Thoracic aorta (tissue), 2 donors: ENCODE data around the gene HMGN4. TPM values are rescaled to one million over a fixed set of nuclear protein-coding genes. Genes with fewer than 3 reads are reported as not detected.
"Not testable (repeated sequence)": the region's sequence is repeated elsewhere in the genome, so short reads cannot be mapped to it uniquely, and the experiment has no call there.

Source experiments
- ATAC-seq: fragments of 150-250 bp; one replicate; pipeline ENCODE4 v1.8.0; 2017; ENCODE audit warnings: low read depth; ENCODE audit not compliant: insufficient number of reproducible peaks, low FRiP score
- DNase-seq: peaks from one replicate; pipeline ENCODE4 v3.0.0-alpha.2; 2020; ENCODE audit warnings: low spot score
- H3K27ac ChIP-seq, 2 donors: fragments of 200-600 bp; sonication (generic); 1 replicate in 1 of 2; 2 replicates in 1 of 2; pipeline ENCODE4 v1.5.1; 2016; ENCODE audit warnings: mild to moderate bottlenecking in 2 of 2, moderate library complexity in 2 of 2
- H3K27me3 ChIP-seq: fragments of 200-600 bp; sonication (generic); replicated peaks from 2 replicates; pipeline ENCODE4 v1.6.0; 2016; ENCODE audit warnings: mild to moderate bottlenecking; ENCODE audit not compliant: insufficient read depth
- H3K36me3 ChIP-seq: fragments of 200-600 bp; sonication (generic); one replicate; pipeline ENCODE4 v1.5.1; 2016
- H3K4me1 ChIP-seq, 2 donors: fragments of 200-600 bp; sonication (generic); 1 replicate in 1 of 2; 2 replicates in 1 of 2; pipeline versions ENCODE4 v1.5.1 to v1.6.0; 2016; ENCODE audit warnings: low read depth in 2 of 2, mild to moderate bottlenecking in 1 of 2; ENCODE audit not compliant: control insufficient read depth in 1 of 2
- H3K4me3 ChIP-seq: fragments of 200-600 bp; sonication (generic); 2 replicates; pipeline ENCODE4 v1.5.1; 2016; ENCODE audit warnings: mild to moderate bottlenecking
- H3K9me3 ChIP-seq: fragments of 200-600 bp; sonication (generic); 2 replicates; pipeline ENCODE4 v1.5.1; 2016
- total RNA-seq, 2 donors: library from RNA; depleted of rRNA; stranded (reverse); fragments of >200 nt; gene quantifications; one replicate each; pipeline versions ENCODE4 v1.1.0 to v1.2.3, GENCODE V29; 2016
- TF ChIP-seq, protein P1 (sequence below): fragments of 200-600 bp; sonication (generic); IDR thresholded peaks from one replicate; pipeline ENCODE4 v1.5.1; 2019; ENCODE audit warnings: antibody characterized with exemption

Gene HMGN4
- total RNA-seq, 2 donors from 2014 or later = 41.3 to 45.9 TPM

DNA sequence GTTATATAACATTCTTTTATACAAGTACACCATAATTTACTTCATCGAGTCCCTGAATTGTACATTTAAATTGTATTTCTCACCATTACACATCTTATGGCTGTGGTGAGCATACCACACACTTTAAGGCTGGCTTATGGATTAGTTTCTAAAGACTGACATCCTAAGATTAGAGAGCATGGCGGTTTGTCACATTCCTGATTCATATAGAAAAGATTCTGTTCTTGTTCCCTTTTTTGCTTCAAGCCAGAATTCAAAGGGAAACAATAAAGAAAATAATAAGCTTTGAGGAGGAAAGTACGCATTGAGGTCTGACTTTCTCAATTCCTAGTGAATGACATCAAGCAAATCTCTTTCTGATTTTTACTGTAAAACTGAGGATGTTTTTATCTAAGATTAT is 35.5 kb upstream of the HMGN4 start:
- ATAC-seq (no peak), DNase-seq (no peak)
- H3K27me3 ChIP-seq = no peaks in the 10 kb centered on the region

GRCh38 chr6:26507658-26508057 is 30.5 kb upstream of the HMGN4 start:
- no peaks in the 10 kb centered on the region for H3K9me3 ChIP-seq
- no peaks in the 10 kb centered on the region for H3K36me3 ChIP-seq
- no peak overlapping the region for H3K4me3 ChIP-seq
- DNase-seq = no peak
- H3K27me3 ChIP-seq = no peaks in the 10 kb centered on the region
- H3K27ac ChIP-seq = no peak overlapping the region
- TF ChIP-seq, protein P1, sequence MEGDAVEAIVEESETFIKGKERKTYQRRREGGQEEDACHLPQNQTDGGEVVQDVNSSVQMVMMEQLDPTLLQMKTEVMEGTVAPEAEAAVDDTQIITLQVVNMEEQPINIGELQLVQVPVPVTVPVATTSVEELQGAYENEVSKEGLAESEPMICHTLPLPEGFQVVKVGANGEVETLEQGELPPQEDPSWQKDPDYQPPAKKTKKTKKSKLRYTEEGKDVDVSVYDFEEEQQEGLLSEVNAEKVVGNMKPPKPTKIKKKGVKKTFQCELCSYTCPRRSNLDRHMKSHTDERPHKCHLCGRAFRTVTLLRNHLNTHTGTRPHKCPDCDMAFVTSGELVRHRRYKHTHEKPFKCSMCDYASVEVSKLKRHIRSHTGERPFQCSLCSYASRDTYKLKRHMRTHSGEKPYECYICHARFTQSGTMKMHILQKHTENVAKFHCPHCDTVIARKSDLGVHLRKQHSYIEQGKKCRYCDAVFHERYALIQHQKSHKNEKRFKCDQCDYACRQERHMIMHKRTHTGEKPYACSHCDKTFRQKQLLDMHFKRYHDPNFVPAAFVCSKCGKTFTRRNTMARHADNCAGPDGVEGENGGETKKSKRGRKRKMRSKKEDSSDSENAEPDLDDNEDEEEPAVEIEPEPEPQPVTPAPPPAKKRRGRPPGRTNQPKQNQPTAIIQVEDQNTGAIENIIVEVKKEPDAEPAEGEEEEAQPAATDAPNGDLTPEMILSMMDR = no peak
- no peak for ATAC-seq
- no peaks in the 10 kb centered on the region for H3K4me1 ChIP-seq

More for the DNA sequence above, 35.5 kb upstream of the HMGN4 start:
- H3K9me3 ChIP-seq = no peaks in the 10 kb centered on the region
- peaks cover 0 to 8% of the 10 kb centered on the region in 2 donors for H3K4me1 ChIP-seq
- TF ChIP-seq, protein P1 = no peak
- H3K4me3 ChIP-seq = no peak overlapping the region
- H3K36me3 ChIP-seq = no peaks in the 10 kb centered on the region
- H3K27ac ChIP-seq = no peak overlapping the region

GRCh38 chr6:26511033-26511432 is 27.1 kb upstream of the HMGN4 start:
- H3K27me3 ChIP-seq, H3K4me3 ChIP-seq, H3K36me3 ChIP-seq, H3K4me1 ChIP-seq, ATAC-seq, H3K9me3 ChIP-seq, H3K27ac ChIP-seq, DNase-seq: not testable (repeated sequence)

DNA sequence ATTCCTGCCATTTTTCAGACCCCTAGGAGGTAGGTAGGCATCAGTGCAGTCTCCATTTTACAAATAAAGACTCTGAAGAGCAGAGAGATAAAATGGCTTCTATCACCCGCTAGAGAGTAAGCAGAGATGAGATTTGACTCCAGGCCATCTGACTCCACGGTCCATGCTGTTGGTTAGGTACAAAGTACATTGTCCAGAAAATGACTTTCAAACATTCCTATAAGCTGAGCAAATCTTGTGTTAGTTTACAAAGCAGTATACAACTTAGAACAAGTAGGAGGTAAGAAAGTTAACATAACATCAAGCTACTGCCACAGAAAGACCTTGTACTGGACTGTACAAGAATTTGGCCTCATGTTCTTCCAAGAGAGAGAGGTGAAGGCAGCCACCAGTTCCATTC is 23.2 kb upstream of the HMGN4 start:
- ATAC-seq = no peak
- H3K9me3 ChIP-seq = no peaks in the 10 kb centered on the region
- TF ChIP-seq, protein P1 = no peak
- no peak for DNase-seq
- H3K27me3 ChIP-seq = no peaks in the 10 kb centered on the region
- H3K27ac ChIP-seq = no peak overlapping the region
- no peaks in the 10 kb centered on the region for H3K36me3 ChIP-seq
- no peak overlapping the region for H3K4me3 ChIP-seq
- H3K4me1 ChIP-seq = peaks cover 0 to under 1% of the 10 kb centered on the region in 2 donors

DNA sequence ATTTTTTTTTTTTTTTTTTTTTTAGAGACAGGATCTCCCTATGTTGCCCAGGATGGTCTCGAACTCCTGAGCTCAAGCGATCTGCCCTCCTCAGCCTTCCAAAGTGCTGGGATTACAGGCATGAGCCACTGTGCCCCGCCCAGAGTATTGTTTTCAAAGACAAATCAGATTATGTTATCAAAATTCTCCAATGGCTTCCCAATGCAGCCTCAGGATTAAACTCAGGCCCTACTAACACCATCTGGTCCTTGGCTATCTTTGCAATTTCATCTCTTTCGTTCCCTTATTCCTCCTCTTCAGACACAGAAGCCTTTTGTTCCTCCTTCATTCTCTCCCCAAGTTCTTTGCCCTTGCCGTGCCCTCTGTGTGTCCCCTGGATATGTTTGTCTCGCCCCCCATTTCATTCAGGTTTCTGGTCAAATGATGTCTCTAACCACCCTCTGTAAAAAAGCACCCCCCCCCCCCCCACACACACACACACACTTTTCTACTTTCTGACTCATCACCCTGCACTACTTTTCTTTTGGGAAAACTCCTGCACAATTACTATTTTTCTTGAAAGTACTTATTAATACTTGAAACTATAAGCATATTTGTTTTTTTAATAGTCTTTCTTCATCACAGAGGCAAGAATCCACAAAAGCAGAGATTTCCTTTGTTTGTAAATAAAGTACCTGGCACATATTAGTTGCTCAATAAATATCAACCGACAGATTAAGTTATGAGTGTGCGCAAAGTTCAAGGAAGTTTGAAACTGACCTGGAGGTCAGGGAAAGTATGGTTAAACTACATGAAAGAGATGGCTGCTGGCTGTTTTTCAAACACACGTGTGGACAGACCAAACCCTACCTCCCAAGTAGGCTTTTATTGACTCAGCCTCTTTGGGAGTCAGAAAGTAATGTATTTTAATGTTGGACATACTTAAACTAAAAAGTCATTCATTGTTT is 21.4 kb upstream of the HMGN4 start:
- ATAC-seq = no peak
- TF ChIP-seq, protein P1 = no peak

More for the DNA sequence above, 21.4 kb upstream of the HMGN4 start:
- H3K27me3 ChIP-seq = no peaks in the 10 kb centered on the region
- H3K9me3 ChIP-seq = no peaks in the 10 kb centered on the region
- H3K4me3 ChIP-seq = no peak overlapping the region
- H3K27ac ChIP-seq = no peak overlapping the region
- no peaks in the 10 kb centered on the region for H3K36me3 ChIP-seq
- DNase-seq = no peak
- H3K4me1 ChIP-seq = peaks cover 0 to 6% of the 10 kb centered on the region in 2 donors
